DOHH2 (cell line): ENCODE results near the gene LEFTY2.

Experiments used
- CTCF ChIP-seq: fragments of 200-600 bp; sonication (generic); IDR thresholded peaks from one replicate; pipeline ENCODE4 v1.5.1; 2014; ENCODE audit warnings: antibody characterized with exemption, mild to moderate bottlenecking, low read depth, low read length; ENCODE audit not compliant: poor library complexity, severe bottlenecking
- EZH2phosphoT487 ChIP-seq: fragments of 200-600 bp; sonication (generic); IDR thresholded peaks from 2 replicates; pipeline ENCODE4 v1.6.1; 2017; ENCODE audit warnings: borderline replicate concordance, mild to moderate bottlenecking, antibody characterized with exemption, low read length, moderate library complexity, mixed read lengths

GRCh38 chr1:225908773-225909172 lies 32.2 kb downstream of the LEFTY2 start:
- TF ChIP-seq CTCF (no peak), EZH2phosphoT487 (no peak)
